HG03139 (cell line): ENCODE data around the gene SERPINI2.
"Not testable (repeated sequence)": the region's sequence is repeated elsewhere in the genome, so short reads cannot be mapped to it uniquely, and the experiment has no call there.

ENCODE experiments used
- ATAC-seq: cut with Tn5 transposase; IDR thresholded peaks from one replicate; pipeline ENCODE4 v1.9.1; 2021; ENCODE audit not compliant: unreplicated experiment

Gene SERPINI2

DNA sequence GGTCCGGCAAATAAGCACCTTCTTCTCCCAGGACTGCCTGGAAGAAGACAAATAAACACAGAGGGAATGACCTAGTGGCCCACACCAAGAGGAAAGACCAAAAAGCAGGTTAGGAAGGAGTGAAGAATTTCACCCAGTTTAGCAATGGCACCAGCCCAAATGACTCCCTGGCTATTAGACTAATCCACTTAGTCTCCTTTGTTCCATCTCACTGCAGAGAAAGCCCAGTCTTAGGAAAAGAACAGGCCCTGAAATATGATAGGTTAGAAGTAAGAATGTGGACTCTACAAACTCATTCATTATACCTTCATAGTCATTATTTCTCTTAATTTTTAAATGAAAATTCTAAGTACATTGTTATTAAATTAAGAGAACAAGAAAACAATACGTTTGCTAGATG is 23.2 kb downstream of the SERPINI2 start:
- no peak for ATAC-seq

- no peak for ATAC-seq
Measured at GRCh38 chr3:167450195-167450594, 23.6 kb downstream of the SERPINI2 start.

GRCh38 chr3:167445491-167445890 is 28.4 kb downstream of the SERPINI2 start:
- no peak for ATAC-seq

DNA sequence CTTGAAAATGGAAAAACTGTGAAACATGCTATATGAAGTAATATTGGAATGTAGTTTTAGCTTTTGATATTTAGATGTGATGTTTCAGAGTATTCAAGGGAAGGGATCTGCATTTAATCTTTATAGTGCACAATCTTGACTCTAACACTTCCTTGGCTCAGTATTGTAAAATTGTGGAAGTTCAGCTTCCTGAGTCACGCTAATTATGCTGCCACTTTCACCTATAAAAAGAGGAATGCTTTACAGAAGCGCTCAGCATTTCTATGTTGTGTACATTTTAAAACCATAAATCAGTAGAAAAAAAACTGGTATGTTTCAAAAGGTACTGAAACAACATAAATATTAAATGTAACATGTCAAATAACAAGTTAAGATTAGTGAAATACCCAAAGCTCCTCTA is 32.6 kb downstream of the SERPINI2 start:
- ATAC-seq = no peak

DNA sequence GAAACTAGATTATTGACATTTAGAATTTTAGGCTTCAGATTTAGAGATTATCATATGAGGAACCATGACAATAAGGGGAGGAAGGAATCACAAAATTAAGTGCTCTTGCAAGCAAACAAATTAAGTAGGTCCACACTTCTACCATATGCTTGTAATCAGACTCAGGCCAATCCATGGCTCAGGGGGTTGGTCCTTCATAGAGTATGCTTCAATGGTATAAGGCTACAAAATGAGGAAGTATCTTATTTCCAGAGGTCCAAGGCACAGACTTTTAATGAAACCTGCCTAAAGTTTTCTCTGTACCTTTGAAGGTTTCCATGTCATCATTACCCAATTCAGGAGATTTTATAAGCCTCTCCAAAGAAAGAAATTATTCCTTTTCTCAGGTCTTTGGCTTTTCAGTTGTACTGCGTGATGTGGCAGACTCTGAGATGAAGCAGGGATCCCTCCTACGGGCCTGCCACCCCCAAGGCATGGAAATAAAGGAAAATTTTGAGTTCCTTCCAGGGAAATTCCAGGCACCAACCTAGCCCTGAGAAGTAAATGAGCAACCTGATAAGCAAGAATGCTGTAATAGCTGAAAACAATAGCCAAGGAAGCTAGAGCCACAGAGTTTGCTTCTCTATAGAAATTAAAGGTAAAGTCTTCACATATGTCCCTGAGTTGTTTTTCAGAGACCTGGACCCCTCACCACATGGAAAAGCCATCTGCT is 36.3 kb downstream of the SERPINI2 start:
- ATAC-seq = no peak

GRCh38 chr3:167426962-167427361 is 46.9 kb downstream of the SERPINI2 start:
- ATAC-seq = not testable (repeated sequence)

GRCh38 chr3:167422396-167422795 is 51.4 kb downstream of the SERPINI2 start:
- not testable (repeated sequence) for ATAC-seq

GRCh38 chr3:167409611-167410010 is 64.2 kb downstream of the SERPINI2 start:
- no peak for ATAC-seq

DNA sequence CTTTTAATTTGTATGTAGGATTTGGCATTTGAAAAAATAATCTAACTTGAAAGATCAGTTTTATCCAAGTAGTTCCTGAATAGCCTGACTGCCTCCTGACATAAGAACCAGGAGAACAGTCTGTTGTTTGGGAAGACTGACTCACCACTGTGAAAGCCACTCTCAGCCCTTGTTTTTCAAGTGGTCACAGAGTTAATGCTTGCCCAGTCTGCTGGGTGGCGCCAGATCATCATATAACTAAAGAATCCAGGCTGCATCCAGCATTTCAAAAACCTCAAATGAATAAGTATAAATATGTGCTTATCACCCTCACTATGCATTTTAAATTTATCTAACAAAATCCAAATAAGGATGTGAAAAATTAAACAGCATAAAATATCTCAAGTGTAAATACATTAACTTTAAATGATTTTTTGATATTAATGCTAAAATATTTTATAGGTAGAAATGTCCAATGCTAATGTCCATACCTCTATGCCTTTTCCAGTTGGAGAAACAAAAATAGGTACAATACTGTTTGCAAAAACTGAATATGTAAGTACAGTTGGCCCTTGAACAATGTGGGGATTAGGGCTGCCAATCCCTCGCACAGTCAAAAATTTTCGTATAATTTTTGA is 66.9 kb downstream of the SERPINI2 start:
- no peak for ATAC-seq

- no peak for ATAC-seq
Measured at GRCh38 chr3:167397826-167398225, 76.0 kb downstream of the SERPINI2 start.

DNA sequence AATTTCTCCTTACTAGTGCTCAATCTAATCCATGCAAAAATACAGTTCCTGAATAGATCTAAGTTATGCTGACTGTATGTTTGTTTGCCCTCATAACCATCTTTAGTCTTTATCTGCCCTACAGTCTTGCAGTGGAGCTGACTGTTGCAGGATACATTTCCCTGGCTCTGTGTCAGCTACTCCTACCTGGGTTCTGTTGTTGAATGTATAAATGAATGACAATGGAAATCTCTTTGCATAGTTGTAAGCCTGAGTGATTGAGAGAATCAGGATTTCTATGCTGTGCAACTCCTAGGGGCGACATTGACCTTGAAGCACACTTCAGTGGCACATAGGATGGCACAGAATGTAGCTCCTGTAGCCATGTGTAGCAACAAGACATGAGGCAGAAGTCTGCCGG is 77.8 kb downstream of the SERPINI2 start:
- no peak for ATAC-seq

GRCh38 chr3:167394003-167394402 is 79.8 kb downstream of the SERPINI2 start:
- no peak for ATAC-seq
